Left ventricle myocardium inferior (tissue), 1 donor: Measurements from ENCODE around the gene PFKL. TPM values are rescaled to one million over a fixed set of nuclear protein-coding genes. Genes with fewer than 3 reads are reported as not detected.

Experiments
- DNase-seq: peaks from one replicate; pipeline ENCODE4 v3.0.0-alpha.2; 2020
- H3K27ac ChIP-seq: fragments of 200-600 bp; replicated peaks from 2 replicates; pipeline ENCODE4 v1.8.0; 2021
- H3K27me3 ChIP-seq: fragments of 200-600 bp; 2 replicates; pipeline ENCODE4 v1.8.0; 2021; ENCODE audit warnings: low read depth
- H3K36me3 ChIP-seq: fragments of 200-600 bp; 2 replicates; pipeline ENCODE4 v1.8.0; 2021
- H3K4me1 ChIP-seq: fragments of 200-600 bp; 2 replicates; pipeline ENCODE4 v1.8.0; 2021
- H3K4me3 ChIP-seq: fragments of 200-600 bp; 2 replicates; pipeline ENCODE4 v1.8.0; 2021; ENCODE audit warnings: mild to moderate bottlenecking, moderate library complexity
- H3K9me3 ChIP-seq: fragments of 200-600 bp; replicated peaks from 2 replicates; pipeline ENCODE4 v1.8.0; 2021
- CTCF ChIP-seq: fragments of 200-600 bp; IDR thresholded peaks from 2 replicates; pipeline ENCODE4 v1.8.0; 2021; ENCODE audit warnings: antibody characterized with exemption, mild to moderate bottlenecking, borderline replicate concordance
- intact Hi-C: fragments of 100-400 bp; cut with micrococcal nuclease; formaldehyde crosslinking; loops from one replicate; pipeline ENCODE4 v1.11.0; 2022
- total RNA-seq: library from RNA; stranded (reverse); fragmentation: NEBNext Ultra II Directional; extraction: Animal tissue kit (Norgen Biotek cat#: 25700); gene quantifications from one replicate; pipeline ENCODE4 v1.2.1, GENCODE V29; 2021
- donor health status: DM: no; HTN: yes; CAD: no; lungs with severe emphysema.

Gene PFKL
- total RNA-seq, 1 donor from 2014 or later = 47.7 TPM

GRCh38 chr21:44263221-44263760, 36.6 kb upstream of the PFKL start:
- peaks cover 17% of the 10 kb centered on the region for H3K9me3 ChIP-seq
- peaks cover 17% of the 10 kb centered on the region for H3K27me3 ChIP-seq
- H3K36me3 ChIP-seq = no peaks in the 10 kb centered on the region
- intact Hi-C loops = no loop called here
- TF ChIP-seq CTCF = no peak
- H3K4me3 ChIP-seq = no peak overlapping the region
- DNase-seq = no peak
- H3K4me1 ChIP-seq = no peaks in the 10 kb centered on the region
- no peak overlapping the region for H3K27ac ChIP-seq

GRCh38 chr21:44263768-44264167, 36.1 kb upstream of the PFKL start:
- Histone ChIP-seq H3K4me1 (no peaks in the 10 kb centered on the region), H3K36me3 (no peaks in the 10 kb centered on the region), H3K27me3 (peaks cover 17% of the 10 kb centered on the region), H3K27ac (no peak overlapping the region), H3K4me3 (no peak overlapping the region), H3K9me3 (peaks cover 17% of the 10 kb centered on the region)
- TF ChIP-seq CTCF = no peak
- DNase-seq = no peak
- intact Hi-C loops = no loop called here

DNA sequence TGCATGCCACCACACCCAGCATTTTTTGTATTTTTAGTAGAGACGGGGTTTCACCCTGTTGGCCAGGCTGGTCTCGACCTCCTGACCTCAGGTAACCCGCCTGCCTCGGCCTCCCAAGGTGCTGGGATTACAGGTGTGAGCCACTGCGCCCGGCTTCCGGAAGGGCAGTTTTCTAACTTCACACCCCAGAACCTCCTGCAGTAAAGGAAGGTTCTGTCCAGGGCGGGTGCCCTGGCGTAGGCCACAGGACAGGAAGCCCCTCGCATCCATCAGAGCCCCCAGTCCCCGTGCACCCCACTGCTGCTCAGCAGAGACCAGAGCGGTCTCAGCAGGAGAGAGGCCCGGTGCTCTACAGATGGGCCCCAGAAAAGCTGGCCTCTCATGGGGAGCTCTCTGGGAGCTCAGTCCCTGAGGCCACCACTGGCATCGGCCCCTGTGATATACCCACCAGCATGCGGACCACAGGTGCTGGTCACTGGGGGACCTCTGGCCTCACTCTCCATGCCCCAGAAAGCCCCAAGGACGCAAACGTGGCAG, 34.1 kb upstream of the PFKL start:
- DNase-seq = no peak
- intact Hi-C loops = no loop called here
- Histone ChIP-seq H3K9me3 (no peaks in the 10 kb centered on the region), H3K27me3 (peaks cover 17% of the 10 kb centered on the region), H3K27ac (no peak overlapping the region), H3K36me3 (no peaks in the 10 kb centered on the region), H3K4me3 (no peak overlapping the region), H3K4me1 (no peaks in the 10 kb centered on the region)
- TF ChIP-seq CTCF = no peak

- Histone ChIP-seq H3K36me3 (no peaks in the 10 kb centered on the region), H3K4me3 (no peak overlapping the region), H3K9me3 (no peaks in the 10 kb centered on the region), H3K27me3 (peaks cover 11% of the 10 kb centered on the region), H3K27ac (no peak overlapping the region), H3K4me1 (no peaks in the 10 kb centered on the region)
- intact Hi-C loops = no loop called here
- DNase-seq = no peak
- peak; percentile 44 for TF ChIP-seq CTCF
These were observed 32.2 kb upstream of the PFKL start for GRCh38 chr21:44267655-44268142.

- Histone ChIP-seq H3K27me3 (no peaks in the 10 kb centered on the region), H3K4me1 (no peaks in the 10 kb centered on the region), H3K36me3 (no peaks in the 10 kb centered on the region), H3K4me3 (no peak overlapping the region), H3K9me3 (no peaks in the 10 kb centered on the region), H3K27ac (no peak overlapping the region)
- no peak for DNase-seq
- intact Hi-C loops = no loop called here
- TF ChIP-seq CTCF = no peak
These were observed 30.8 kb upstream of the PFKL start for GRCh38 chr21:44269090-44269489.
